GM19238 (cell line): ENCODE data around the gene KMT2C.
A peak's percentile ranks its signal among the peaks of the same experiment; 100 is the strongest.
"Not testable (repeated sequence)": the region's sequence is repeated elsewhere in the genome, so short reads cannot be mapped to it uniquely, and the experiment has no call there.

Source experiments
- DNase-seq: peaks from one replicate; pipeline ENCODE4 v3.0.0; 2011; ENCODE audit warnings: low spot score; ENCODE audit not compliant: insufficient read length

Gene KMT2C

DNA sequence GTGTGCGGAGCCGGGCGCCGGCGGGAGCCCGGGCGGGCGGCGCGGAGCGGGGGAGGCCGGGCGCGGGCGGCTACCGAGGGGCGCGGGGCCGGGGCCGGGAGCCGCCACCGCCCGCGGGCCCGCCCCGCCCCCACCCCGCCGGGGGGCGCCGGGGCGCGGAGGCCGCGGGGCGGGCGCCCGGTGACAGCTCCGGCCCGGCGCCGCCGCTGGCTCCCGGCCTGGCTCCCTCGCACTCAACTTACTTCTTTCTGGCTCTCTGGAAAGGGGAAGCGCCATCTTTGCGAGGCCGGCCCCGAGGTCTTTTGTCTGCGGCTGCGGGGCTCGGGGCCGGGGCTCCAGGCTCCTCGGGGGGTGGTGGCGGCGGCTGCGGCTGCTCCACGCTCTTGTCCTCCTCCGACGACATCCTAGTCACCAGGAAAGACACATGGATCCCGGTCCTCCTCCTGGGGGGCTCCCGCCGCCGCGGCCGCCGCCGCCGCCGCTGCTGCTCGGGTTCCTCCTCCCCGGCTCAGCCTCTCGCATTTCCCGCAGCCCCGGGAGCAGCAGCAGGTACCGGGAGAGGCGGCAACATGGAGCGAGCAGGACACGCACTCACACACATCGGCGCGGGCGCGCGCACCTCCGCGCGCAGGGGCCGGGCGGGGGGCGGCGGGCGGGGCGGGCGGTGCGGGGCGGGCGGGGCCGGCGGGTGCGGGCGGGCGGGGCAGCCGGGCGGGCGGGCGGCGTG lies at the start of gene KMT2C:
Gene KMT2C (minus strand): TSS at position 620 of the 727 bp plus-strand sequence. CDS start 217 bp downstream, at position 403.
- peak; percentile 49 for DNase-seq

DNA sequence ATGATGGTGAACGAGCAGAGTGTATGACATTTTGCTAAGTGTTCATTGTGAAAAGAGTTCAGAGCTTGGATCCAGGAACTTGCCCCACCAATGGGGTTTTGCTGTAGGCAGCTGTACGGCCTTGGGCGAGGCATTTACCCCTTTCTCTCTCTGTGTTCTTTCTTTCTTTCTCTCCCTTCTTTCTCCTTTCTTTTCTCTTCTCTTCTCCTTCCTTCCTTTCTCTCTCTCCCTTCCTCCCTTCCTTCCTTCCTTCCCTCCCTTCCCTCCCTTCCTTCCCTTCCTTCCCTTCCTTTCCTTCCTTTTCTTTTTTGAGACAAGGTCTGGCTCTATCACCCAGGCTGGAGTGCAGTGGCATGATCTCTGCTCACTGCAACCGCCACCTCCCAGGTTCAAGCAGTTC lies 45.3 kb upstream of the KMT2C start:
- DNase-seq = no peak

DNA sequence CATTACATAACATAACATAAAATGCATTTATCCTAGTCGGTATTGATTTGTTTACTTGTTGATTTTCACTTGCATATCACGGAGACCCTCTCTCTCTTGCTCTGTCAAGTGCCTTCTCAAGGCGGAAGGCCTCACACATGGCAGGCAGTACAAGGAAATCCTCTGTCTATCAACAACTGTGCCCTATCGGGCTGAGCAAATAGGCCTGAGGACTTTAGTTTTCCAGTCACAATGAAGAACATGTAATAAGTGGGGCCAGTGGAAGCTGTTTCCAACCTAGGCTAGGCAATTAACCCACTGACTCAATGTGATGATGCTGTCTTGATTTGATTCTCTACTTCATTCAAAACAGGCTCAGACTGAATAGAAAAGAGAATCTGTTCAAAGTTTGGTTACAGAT lies 44.9 kb upstream of the KMT2C start:
- DNase-seq = no peak

DNA sequence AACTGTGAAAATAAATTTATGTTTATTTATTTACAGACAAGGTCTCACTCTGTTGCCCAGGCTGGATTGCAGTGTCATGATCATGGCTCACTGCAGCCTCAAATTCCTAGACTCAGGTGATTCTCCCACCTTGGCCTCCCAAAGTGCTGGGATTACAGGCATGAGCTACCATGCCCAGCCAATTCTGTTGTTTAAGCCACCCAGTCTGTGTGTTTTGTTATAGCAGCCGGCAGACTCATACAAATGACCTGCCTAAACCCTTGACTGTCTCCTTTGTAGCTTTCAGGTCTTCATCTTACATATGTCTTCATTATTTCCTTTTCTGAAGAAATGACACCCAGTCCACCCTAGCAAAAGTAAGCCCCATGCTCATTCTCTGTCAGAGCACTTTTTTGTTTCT lies 43.8 kb upstream of the KMT2C start:
- DNase-seq = no peak

DNA sequence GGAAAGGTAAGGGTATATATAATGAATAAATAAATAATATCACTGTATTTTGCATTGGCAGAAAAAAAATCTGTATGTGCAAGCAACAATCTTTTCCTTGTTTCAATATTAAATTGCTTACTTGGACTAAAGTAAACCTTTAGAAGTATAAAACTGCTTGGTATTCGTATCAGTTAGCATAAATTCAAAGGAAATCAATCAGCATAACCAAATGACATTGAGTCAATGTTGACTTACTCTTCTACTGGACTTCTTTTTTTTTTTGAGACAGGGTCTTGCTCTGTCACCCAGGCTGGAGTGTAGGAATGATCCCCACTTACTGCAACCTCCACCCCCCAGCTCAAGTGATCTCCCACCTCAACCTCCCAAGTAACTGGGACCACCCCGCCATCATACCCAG lies 42.3 kb upstream of the KMT2C start:
- DNase-seq = no peak

DNA sequence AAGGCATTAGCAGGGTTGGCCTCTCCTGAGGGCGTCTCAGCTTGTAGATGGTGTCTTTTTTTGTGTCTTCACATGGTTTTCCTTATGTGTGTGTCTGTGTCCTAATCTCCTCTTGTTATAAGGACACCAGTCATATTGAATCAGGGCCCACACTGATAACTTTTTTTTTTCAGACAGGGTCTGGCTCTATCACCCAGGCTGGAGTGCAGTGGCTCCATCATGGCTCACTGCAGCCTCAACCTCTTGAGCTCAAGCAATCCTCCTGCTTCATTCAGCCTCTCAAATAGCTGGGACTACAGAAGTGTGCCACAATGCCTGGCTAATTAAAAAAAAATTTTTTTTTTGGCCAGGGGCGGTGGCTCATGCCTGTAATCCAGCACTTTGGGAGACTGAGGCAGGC lies 41.3 kb upstream of the KMT2C start:
- no peak for DNase-seq

DNA sequence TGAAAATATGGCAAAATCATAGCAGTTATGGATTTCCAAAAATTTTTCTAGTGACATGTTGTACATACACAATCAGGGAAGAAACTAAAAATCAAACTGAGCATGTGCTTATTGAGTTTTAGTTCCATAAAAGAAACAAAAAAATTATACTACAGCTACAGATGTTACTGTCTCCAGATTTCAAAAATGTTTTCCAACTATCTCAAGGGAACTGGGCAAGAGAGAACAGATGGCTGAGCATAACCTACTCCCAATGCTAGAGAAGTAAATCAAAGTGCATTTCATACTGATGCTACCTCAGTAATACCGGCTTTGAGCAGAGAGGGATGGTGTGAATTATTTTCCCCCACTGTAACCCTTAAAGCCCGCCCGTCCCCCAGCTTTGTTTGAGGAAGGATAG lies 40.7 kb upstream of the KMT2C start:
- no peak for DNase-seq

DNA sequence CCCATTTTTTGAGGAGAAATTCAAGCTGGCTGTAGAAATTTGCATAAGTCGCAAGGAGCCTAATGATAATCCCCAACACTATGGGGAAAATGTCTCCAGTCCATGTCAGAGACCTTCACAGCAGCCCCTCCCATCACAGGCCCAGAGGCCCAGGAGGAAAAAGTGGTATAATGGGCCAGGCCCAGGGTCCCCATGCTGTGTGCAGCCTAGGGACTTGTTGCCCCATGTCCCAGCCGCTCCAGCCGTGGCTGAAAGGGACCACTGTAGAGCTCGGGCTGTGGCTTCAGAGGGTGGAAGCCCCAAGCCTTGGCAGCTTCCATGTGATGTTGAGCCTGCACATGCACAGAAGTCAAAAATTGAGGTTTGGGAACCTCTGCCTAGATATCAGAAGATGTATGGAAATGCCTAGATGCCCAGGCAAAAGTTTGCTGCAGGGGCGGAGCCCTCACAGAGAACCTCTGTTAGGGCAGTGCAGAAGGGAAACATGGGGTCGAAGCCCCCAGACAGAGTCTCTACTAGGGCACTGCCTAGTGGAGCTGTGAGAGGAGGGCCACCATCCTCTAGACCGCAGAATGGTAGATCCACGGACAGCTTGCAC lies 35.3 kb upstream of the KMT2C start:
- DNase-seq = not testable (repeated sequence)

DNA sequence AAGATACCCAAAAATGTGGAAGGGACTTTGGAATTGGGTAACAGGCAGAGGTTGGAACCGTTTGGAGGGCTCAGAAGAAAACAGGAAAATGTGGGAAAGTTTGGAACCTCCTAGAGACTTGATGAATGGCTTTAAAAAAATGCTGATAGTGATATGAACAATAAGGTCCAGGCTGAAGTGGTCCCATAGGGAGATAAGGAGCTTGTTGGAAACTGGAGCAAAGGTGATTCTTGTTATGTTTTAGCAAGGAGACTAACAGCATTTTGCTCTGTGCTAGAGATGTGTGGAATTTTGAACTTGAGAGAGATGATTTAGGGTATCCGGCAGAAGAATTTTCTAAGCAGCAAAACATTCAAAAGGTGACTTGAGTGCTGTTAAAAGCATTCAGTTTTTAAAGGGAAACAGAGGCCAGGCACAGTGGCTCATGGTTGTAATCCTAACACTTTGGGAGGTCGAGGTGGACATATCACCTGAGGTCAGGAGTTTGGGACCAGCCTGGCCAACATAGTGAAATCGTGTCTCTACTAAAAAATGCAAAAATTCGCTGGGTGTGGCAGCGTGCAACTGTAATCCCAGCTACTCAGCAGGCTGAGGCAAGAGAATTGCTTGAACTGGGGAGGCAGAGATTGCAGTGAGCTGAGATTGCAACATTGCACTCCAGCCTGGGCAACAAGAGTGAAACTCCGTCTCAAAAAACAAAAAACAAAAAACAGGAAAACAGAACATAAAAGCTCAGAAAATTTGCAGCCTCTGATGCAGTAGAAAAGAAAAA lies 34.6 kb upstream of the KMT2C start:
- not testable (repeated sequence) for DNase-seq

DNA sequence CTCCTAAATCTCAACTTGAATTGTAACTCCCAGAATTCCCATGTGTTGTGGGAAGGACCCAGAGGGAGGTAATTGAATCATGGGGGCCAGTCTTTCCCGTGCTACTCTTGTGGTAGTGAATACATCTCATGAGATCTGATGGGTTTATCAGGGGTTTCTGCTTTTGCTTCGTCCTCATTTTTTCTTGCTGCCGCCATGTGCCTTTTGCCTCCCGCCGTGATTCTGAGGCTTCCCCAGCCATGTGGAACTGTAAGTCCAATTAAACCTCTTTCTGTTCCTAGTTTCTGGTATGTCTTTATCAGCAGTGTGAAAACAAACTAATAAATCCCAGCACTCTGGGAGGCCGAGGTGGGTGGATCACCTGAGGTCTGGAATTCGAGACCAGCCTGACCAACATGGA lies 33.8 kb upstream of the KMT2C start:
- DNase-seq = not testable (repeated sequence)

DNA sequence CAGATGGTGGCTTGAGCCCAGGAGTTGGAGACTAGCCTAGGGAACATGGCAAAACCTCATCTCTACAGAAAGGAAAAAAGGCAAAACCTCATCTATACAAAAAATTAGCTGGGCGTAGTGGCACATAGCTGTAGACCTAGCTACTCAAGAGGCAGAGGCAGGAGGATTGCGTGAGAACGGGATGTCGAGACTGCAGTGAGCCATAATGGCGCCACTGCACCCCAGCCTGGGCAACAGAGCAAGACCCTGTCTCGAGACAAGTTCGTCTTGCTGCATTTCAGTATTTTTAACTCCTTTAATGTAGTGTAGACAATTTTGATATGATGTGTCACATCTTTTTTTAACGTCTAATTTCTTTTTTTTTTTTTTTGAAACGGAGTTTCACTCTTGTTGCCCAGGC lies 31.4 kb upstream of the KMT2C start:
- DNase-seq = no peak

DNA sequence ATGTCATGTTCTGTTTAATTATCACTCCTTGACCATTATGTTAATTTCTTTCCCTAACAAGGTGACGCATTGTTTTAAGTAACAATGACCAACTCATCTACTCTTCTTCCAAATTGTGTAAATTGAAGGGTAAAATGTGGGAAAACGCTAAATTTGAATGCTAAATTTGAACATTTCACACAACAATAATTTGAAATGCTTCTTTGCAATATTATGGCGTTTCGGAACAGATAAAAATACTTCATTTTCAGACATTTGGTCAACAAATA lies 29.2 kb upstream of the KMT2C start:
- no peak for DNase-seq

DNA sequence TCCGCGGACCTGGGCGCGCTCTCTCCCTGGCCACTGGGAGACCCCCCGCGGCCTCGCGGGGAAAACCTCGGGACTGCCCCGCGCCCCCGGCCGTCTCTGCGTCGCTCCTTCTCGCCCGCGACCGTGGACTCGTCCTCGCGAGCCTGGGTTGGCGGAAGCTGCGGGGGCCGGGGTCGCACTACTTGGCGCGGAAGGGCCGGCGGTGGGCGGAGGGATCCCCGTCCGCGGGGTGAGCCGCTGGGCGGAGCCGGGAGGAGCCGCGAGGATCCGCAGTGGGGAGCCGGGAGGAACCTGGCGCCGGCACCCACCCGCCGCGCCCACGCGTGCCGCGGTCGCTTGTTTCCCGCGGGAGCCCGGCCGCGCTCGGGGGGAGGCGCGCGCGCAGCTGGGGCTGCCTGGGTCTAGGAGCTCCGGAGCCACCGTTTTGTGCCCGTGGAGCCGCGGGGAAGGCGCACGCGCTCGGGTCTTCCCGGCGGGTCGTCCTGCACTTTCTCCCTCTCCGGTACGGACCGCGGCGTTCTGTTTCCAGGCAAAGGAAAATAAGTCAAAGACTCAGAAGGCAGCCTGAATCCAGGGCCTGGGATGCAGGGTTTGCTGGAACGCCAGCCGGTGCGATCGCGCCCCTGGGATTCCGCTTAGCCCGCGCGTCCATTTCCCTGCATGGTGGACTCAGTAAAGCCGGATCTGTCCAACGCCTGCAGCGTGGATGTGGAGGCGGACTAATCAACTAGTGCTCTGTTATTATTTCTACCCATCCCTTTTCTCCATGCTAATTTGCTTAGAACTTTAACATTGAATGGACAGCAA lies 28.7 kb upstream of the KMT2C start:
- peak; percentile 80 for DNase-seq

DNA sequence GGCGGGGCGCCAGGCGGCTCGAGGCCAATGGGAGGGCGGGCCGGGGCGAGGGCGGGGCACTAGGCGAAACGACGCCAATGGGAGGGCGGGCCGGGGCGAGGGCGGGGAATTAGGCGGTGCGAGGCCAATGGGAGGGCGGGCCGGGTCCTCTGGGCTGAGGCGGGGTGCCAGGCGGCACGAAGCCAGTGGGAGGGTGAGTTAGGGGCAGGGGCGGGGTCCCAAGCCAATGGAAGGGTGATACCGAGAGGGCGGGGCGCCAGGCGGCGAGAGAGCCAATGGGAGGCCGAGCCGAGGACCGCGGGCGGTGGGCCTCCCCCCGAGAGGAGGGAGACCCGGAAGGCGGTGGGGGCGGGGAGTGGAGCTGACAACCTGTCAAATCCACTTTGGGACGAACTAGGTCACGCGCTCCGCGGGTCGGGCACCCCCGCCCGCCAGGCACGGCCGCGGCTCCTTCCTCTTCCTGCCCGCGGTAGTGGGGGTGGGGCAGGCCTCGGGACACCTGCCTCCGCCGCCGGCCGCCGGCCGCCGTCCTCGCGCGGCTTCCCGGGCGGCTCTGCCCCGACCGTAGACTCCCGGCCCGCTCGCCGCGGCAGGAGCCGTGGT lies 28.0 kb upstream of the KMT2C start:
- DNase-seq = peak; percentile 98

DNA sequence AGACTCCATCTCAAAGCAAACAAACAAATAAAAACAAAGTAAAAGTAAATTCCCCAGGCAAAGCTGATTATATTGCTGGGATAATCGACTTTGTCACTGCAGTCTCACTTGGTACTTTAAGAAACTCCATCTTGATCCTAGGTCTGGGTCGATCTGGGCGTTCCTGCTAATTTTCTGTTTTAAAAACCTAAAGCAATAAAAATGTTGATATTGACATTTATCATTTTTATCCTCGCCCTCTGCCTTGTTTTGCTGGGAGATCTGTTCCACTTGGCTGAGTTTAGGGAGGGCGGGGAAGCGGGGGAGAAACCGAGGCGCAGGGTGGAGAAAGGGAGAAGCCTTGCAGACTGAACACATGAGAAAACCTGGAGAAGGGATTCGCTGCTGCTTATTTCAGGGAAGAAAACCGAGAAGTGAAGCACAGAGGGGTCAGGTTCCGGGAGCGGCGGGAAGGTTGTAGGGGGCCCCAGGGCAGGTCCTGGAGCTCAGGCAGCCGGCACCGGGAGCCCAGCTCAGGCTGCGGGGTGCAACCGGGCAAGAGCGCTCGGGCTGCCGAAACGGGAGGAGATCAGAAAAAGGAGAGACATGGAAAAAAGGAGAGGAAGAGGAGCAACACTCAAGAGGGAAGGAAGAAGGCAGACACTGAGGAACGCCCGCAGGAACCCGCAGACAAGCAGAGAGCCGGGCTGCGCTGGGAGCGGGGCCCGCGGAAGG lies 27.3 kb upstream of the KMT2C start:
- DNase-seq = no peak

DNA sequence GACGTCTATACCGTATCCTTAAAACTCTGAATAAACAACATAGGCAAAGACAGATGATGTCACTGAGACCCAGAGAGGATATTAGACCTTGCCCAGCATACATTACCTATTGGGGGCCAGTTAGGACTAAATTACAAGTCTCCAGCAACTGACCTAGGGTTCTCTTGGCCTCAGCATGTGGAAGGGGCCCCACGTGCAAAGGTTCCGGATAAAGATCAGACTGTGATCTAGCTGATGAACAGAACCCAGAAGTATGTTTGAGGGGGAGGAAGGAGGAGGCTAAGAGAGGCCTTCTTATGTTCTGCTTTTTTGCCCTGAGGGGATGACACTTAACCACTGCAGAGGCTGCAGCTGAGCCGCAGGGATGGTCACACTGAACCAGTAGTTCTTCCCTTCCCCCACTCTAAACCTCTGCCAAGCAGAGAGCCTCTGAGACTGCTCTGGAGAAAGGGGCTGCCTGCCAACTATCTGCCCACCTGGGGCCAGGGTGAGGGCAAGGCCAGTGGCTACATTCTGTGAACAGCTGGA lies 24.0 kb upstream of the KMT2C start:
- DNase-seq = no peak

DNA sequence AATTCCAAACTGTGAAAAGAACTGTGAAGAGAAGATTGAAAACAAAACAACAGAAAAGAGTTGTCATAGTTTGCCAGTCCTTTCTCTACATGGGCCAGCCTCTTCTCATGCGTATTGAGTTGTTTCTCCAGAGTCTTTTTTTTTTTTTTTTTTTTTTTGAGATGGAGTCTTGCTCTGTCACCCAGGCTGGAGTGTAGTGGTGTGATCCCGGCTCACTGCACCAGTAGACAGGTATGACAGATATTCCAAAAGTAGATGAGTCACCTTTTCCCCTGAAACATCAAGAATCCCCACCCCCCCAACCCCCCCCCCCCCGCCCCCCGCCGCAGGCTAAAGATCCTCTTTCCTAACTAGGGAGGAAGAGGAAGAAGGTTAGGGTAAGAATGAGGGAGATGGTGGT lies 15.6 kb upstream of the KMT2C start:
- no peak for DNase-seq

DNA sequence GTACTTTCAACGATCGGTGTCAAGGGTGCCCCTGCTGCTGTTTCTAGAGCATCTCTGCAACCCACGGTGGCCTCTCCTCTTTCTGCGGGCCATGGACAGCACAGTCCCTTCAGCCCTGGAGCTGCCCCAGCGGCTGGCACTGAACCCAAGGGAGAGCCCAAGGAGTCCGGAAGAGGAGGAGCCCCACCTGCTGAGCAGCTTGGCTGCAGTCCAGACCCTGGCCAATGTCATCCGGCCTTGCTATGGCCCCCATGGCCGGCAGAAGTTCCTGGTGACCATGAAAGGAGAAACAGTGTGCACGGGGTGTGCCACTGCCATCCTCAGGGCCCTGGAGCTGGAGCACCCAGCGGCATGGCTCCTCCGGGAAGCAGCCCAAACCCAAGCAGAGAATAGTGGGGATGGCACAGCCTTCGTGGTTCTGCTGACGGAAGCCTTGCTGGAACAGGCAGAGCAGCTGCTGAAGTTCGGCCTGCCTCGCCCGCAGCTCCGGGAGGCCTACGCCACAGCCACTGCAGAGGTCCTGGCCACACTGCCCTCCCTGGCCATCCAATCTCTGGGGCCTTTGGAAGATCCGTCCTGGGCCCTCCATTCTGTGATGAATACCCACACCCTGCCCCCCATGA lies 9.7 kb upstream of the KMT2C start:
- not testable (repeated sequence) for DNase-seq

DNA sequence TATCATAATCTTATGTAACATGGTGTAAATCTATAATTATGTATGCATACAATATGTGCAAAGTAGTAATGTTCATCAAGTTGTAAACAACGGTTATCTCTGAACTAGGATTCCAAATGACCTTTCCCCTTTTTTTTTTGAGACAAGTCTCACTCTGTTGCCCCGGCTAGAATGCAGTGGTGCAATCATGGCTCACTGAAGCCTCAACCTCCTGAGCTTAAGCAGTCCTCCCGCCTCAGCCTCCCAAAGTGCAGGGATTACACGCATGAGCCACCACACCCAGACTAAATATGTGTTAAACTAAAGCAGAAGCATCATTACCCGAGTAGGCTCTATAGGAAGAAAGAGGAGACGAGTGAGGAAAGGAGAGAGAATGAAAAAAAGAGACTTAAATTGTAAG lies 7.8 kb upstream of the KMT2C start:
- no peak for DNase-seq

DNA sequence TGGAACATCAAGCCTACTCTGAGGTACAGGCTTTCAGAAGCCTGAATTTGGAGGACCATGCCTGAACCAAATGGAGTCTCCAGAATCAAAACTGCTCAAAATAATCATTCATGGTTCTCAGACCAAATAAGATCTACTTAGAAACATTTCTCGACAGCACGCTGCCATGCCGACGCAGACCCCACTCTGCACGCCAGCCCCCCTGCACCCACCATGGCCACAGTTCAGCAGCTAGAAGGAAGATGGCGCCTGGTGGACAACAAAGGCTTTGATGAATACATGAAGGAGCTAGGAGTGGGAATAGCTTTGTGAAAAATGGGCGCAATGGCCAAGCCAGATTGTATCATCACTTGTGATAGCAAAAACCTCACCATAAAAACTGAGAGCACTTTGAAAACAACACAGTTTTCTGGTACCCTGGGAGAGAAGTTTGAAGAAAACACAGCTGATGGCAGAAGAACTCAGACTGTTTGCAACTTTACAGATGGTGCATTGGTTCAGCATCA lies 6.6 kb upstream of the KMT2C start:
- no peak for DNase-seq
